ENCODE data around the gene KMT2B.

DNA sequence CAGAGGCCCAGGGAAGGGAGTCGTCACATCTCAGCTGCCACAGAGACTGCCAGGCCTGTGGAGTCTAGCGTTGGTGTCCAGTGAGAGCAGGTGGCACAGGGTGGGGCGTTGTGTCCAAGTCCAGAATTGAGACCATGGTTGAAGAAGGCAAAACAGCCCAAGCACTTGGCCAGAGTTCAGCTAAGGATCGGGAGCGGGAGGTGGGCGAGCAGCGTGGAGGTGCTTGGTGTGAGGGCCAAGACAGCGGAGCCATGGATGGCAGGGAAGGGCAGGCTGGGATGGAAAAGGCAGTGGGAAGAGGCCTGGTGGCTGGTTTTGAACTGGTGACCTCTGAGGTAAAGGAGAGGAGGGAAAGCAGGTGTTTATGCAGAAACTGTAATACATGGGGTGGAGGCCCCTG is 16.5 kb downstream of the KMT2B start:
- TF ChIP-seq, protein P1, sequence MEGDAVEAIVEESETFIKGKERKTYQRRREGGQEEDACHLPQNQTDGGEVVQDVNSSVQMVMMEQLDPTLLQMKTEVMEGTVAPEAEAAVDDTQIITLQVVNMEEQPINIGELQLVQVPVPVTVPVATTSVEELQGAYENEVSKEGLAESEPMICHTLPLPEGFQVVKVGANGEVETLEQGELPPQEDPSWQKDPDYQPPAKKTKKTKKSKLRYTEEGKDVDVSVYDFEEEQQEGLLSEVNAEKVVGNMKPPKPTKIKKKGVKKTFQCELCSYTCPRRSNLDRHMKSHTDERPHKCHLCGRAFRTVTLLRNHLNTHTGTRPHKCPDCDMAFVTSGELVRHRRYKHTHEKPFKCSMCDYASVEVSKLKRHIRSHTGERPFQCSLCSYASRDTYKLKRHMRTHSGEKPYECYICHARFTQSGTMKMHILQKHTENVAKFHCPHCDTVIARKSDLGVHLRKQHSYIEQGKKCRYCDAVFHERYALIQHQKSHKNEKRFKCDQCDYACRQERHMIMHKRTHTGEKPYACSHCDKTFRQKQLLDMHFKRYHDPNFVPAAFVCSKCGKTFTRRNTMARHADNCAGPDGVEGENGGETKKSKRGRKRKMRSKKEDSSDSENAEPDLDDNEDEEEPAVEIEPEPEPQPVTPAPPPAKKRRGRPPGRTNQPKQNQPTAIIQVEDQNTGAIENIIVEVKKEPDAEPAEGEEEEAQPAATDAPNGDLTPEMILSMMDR (IDR thresholded peaks at IDR 0.05): no peak
- no peak for TF ChIP-seq POLR2A (IDR thresholded peaks at IDR 0.05)

Data from right lobe of liver (tissue), 4 donors.